ENCODE measurements around the gene DNM2.

DNM2 gene

GRCh38 chr19:10747674-10748073, 29.8 kb downstream of the DNM2 start:
- peaks cover 5% of the 10 kb centered on the region for H3K36me3 ChIP-seq (ENCODE audit: insufficient read depth, insufficient read length, low read length)
- H3K4me3 ChIP-seq (ENCODE audit: insufficient read length, low read depth), result no peak overlapping the region
- no peak for TF ChIP-seq YY1 (IDR thresholded peaks at IDR 0.05; ENCODE audit: insufficient read depth, insufficient read length)
- no peak for TF ChIP-seq SUZ12 (IDR thresholded peaks at IDR 0.05; ENCODE audit: extremely low read depth, insufficient read depth, insufficient read length)
- TF ChIP-seq ZNF274 (IDR thresholded peaks at IDR 0.05; ENCODE audit: low read depth, low read length), result no peak
- H3K9me3 ChIP-seq (ENCODE audit: insufficient read depth, low read length), result no peaks in the 10 kb centered on the region
- no peaks in the 10 kb centered on the region for H3K27me3 ChIP-seq (ENCODE audit: insufficient read depth, insufficient read length)
- H3K9ac ChIP-seq (ENCODE audit: insufficient read length, low read depth), result no peak overlapping the region
- H3K4me1 ChIP-seq (ENCODE audit: insufficient read depth, insufficient read length), result peaks cover 41% of the 10 kb centered on the region
- no peak for DNase-seq (ENCODE audit: low read depth, low spot score)

DNA sequence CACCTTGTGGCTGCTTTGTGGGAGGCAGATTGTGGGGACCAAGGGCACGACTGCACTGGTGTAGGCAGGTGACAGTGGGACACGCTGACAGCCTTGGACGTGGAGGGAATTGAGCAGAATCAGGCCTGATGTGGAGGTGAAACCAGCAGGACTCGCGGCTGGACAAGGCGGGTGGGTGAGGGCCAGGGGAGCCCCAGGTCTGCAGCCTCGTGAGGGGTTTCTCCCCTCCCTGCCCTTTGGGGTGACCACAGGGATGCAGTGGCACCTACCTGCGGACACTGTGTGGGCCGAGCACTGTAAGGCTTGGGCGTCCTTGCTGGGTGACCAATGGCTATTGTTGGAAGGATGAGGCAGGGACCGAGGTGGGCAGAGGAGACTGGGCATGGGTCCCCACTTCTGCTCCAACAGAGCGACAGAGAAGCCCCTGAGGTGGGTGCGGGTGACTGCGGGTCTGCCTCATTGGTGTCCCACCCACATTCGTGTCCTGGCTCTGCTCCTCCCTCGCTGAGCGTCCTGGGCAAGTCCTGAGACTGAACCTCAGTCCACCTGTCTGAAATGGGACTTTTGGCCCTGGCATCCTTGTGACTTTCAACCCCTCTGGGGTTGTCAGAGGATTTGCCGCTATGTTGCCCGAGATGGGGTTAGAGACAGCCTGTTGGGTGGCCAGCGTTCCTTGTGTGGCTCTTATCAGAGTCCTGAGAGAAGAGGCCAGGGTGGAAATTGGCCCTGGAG, 30.5 kb downstream of the DNM2 start:
- Histone ChIP-seq H3K4me1 (ENCODE audit: insufficient read depth, insufficient read length) (peaks cover 36% of the 10 kb centered on the region), H3K9ac (ENCODE audit: insufficient read length, low read depth) (no peak overlapping the region), H3K27me3 (ENCODE audit: insufficient read depth, insufficient read length) (no peaks in the 10 kb centered on the region), H3K9me3 (ENCODE audit: insufficient read depth, low read length) (no peaks in the 10 kb centered on the region), H3K36me3 (ENCODE audit: insufficient read depth, insufficient read length, low read length) (peaks cover 5% of the 10 kb centered on the region), H3K4me3 (ENCODE audit: insufficient read length, low read depth) (no peak overlapping the region)
- DNase-seq (ENCODE audit: low read depth, low spot score), result no peak
- TF ChIP-seq YY1 (IDR thresholded peaks at IDR 0.05; ENCODE audit: insufficient read depth, insufficient read length) (no peak), SUZ12 (IDR thresholded peaks at IDR 0.05; ENCODE audit: extremely low read depth, insufficient read depth, insufficient read length) (no peak), ZNF274 (IDR thresholded peaks at IDR 0.05; ENCODE audit: low read depth, low read length) (no peak)

DNA sequence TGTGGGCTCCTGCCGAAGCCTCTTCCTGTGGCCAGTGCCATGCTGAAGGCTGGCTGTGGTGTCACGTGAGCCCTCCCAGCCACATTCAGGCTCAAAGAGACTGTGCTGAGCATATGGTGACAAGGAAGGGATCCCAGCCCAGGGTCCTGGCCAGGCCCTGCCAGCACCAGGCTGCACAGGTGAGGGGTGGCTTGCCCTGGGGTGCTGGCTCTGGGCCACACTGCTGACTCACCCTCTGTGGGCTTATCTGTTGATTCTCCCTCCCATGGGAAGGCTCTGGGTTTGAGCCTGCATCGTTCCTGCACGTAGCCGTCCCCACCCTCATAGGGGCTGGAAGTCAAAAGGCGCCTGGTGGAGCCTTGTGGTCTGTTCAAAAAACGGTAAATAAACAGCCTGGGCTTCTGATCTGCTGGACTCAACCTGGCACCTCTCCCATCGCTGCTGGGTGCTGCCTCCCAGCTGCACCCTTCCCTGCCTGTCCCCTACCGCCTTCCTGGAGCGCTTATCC, 31.1 kb downstream of the DNM2 start:
- H3K4me1 ChIP-seq (ENCODE audit: insufficient read depth, insufficient read length), result peaks cover 34% of the 10 kb centered on the region
- no peak overlapping the region for H3K9ac ChIP-seq (ENCODE audit: insufficient read length, low read depth)
- no peak for DNase-seq (ENCODE audit: low read depth, low spot score)
- TF ChIP-seq ZNF274 (IDR thresholded peaks at IDR 0.05; ENCODE audit: low read depth, low read length), result no peak
- TF ChIP-seq SUZ12 (IDR thresholded peaks at IDR 0.05; ENCODE audit: extremely low read depth, insufficient read depth, insufficient read length), result no peak
- no peak for TF ChIP-seq YY1 (IDR thresholded peaks at IDR 0.05; ENCODE audit: insufficient read depth, insufficient read length)
- no peaks in the 10 kb centered on the region for H3K9me3 ChIP-seq (ENCODE audit: insufficient read depth, low read length)
- H3K27me3 ChIP-seq (ENCODE audit: insufficient read depth, insufficient read length), result no peaks in the 10 kb centered on the region
- peaks cover 5% of the 10 kb centered on the region for H3K36me3 ChIP-seq (ENCODE audit: insufficient read depth, insufficient read length, low read length)
- no peak overlapping the region for H3K4me3 ChIP-seq (ENCODE audit: insufficient read length, low read depth)

DNA sequence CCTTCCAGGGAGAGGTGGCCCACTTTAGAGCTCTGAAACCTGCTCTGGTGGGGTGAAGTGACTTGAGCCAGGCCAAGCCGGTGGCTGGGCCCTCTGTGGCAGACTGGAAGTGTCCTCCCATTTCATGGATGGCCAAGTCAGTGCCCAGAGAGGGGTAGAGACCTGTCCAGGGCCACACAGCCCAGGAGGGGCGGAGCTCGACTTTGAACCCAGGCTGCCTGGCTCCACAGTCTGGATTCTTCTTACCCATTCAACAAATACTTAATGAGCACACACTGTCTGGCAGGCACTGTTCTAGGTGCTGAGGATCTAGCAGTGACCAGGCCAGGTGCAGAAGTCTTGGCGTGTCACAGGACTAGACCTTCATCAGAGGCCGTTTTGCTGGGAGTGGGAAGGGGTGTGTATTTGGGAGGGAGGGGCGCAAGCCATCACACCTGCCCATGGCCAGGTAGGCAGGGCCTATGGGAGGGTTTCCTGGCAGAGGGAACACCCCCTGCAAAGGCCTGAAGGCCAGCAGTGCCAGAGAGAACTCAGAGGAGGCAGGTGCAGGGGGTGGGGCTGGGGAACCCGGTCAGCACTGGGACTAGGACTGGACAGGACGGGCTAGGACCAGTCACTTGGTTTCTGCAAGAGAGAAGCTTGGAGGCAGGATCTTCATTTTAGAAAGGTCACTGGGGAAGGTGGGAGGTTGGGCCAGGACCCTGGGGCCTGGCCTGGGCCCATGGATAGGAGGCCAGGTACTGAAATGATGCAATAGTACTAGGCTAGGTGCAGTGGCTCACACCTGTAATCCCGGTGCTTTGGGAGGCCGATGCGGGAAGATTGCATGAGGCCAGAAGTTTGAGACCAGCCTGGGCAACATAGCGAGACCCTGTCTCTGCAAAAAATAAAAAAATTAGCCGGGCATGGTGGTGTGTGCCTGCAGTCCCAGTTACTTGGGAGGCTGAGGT, 31.8 kb downstream of the DNM2 start:
- DNase-seq (ENCODE audit: low read depth, low spot score), result no peak
- Histone ChIP-seq H3K4me1 (ENCODE audit: insufficient read depth, insufficient read length) (peaks cover 28% of the 10 kb centered on the region), H3K4me3 (ENCODE audit: insufficient read length, low read depth) (no peak overlapping the region), H3K36me3 (ENCODE audit: insufficient read depth, insufficient read length, low read length) (peaks cover 5% of the 10 kb centered on the region), H3K9me3 (ENCODE audit: insufficient read depth, low read length) (no peaks in the 10 kb centered on the region), H3K9ac (ENCODE audit: insufficient read length, low read depth) (no peak overlapping the region), H3K27me3 (ENCODE audit: insufficient read depth, insufficient read length) (no peaks in the 10 kb centered on the region)
- TF ChIP-seq ZNF274 (IDR thresholded peaks at IDR 0.05; ENCODE audit: low read depth, low read length), result no peak
- TF ChIP-seq YY1 (IDR thresholded peaks at IDR 0.05; ENCODE audit: insufficient read depth, insufficient read length), result no peak

DNA sequence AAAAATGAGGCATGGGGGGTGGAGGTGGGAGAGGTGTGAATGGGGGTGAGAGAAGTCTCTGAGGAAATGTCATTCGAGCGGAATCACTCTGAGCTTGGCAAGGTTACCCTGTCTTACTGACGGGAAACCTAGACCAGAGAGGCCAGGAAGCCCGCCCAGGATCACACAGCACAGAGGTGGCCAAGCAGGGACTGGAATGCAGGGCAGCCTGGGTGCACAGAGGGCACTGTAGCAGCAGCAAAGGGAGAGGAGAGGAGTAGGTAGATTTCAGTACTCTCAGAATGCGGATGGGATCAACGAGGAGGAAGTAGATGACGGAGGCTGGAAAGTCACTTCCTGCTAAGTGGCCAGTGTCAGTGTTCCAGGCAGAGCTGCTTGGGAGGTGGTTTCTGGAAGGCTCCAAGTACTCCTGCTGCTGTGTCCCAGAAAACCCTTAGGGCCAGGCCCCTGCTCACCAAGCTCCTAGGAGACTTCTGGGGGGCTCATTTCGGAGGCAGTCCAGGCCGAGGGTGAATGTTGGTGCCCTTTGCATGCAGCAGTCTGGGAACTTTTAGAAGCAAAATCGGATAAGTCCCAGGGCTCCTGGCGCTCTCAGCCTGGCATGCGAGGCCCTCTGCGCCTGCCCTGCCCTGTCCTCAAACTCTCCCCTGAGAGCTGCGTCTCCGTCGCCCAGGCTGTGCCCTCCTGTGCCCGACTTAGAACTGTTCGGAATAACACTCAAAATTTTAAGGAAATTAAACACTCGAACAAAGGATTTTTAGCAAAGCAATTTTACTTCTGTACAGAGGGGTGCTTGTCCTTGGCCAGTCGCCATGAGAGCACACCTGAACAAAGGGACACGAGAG, 33.5 kb downstream of the DNM2 start:
- Histone ChIP-seq H3K4me1 (ENCODE audit: insufficient read depth, insufficient read length) (peaks cover 34% of the 10 kb centered on the region), H3K4me3 (ENCODE audit: insufficient read length, low read depth) (no peak overlapping the region), H3K9ac (ENCODE audit: insufficient read length, low read depth) (no peak overlapping the region), H3K36me3 (ENCODE audit: insufficient read depth, insufficient read length, low read length) (peaks cover 8% of the 10 kb centered on the region), H3K9me3 (ENCODE audit: insufficient read depth, low read length) (no peaks in the 10 kb centered on the region), H3K27me3 (ENCODE audit: insufficient read depth, insufficient read length) (no peaks in the 10 kb centered on the region)
- TF ChIP-seq ZNF274 (IDR thresholded peaks at IDR 0.05; ENCODE audit: low read depth, low read length) (no peak), YY1 (IDR thresholded peaks at IDR 0.05; ENCODE audit: insufficient read depth, insufficient read length) (no peak), SUZ12 (IDR thresholded peaks at IDR 0.05; ENCODE audit: extremely low read depth, insufficient read depth, insufficient read length) (no peak)
- no peak for DNase-seq (ENCODE audit: low read depth, low spot score)

DNA sequence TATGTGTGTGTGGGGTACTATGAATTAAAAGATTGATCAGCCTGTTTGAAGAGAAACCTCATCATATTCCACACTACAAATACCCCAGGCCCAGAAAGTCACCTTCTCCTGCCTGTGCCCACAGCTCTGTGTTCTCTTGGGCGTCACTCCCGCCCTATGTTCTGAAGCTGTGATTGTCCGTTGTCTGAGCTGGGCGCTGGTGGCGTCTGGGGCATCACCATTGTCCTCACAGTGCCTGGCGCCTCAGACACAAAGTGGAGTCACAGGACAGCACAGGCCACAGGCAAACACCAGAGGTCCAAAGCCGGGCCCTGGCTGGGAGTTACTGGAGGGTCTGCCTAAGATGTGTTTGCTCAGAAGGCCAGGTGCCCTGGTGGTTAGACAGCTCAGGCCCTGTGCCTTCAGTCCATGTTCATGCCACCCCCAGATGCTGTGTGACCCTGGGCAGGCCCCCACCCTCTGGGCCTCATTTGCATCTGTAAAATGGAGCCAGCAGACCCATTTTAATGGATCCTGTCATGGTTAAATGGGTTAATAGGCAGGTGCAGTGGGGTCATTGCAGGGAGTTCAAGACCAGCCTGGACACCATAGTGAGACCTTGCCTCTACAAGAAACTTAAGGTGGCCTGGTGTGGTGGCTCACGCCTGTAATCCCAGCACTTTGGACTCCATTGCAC, 34.5 kb downstream of the DNM2 start:
- Histone ChIP-seq H3K27me3 (ENCODE audit: insufficient read depth, insufficient read length) (no peaks in the 10 kb centered on the region), H3K36me3 (ENCODE audit: insufficient read depth, insufficient read length, low read length) (peaks cover 6% of the 10 kb centered on the region), H3K9ac (ENCODE audit: insufficient read length, low read depth) (no peak overlapping the region), H3K4me3 (ENCODE audit: insufficient read length, low read depth) (no peak overlapping the region), H3K4me1 (ENCODE audit: insufficient read depth, insufficient read length) (peaks cover 38% of the 10 kb centered on the region), H3K9me3 (ENCODE audit: insufficient read depth, low read length) (no peaks in the 10 kb centered on the region)
- DNase-seq (ENCODE audit: low read depth, low spot score), result no peak
- TF ChIP-seq SUZ12 (IDR thresholded peaks at IDR 0.05; ENCODE audit: extremely low read depth, insufficient read depth, insufficient read length) (no peak), ZNF274 (IDR thresholded peaks at IDR 0.05; ENCODE audit: low read depth, low read length) (no peak), YY1 (IDR thresholded peaks at IDR 0.05; ENCODE audit: insufficient read depth, insufficient read length) (no peak)
